Measurements from ENCODE around the gene BPIFB2.

The BPIFB2 gene

GRCh38 chr20:33026779-33027759 is 19.6 kb downstream of the BPIFB2 start:
- Histone ChIP-seq H3K27ac (ENCODE audit: insufficient read depth in 1 of 2, low read depth in 1 of 2, low read length in 2 of 2, poor library complexity in 1 of 2, severe bottlenecking in 2 of 2) (no peak overlapping the region), H3K4me1 (ENCODE audit: control extremely low read depth in 1 of 4, control insufficient read depth in 4 of 4, insufficient read depth in 4 of 4, low read length in 3 of 4) (no peaks in the 10 kb centered on the region), H3K4me3 (ENCODE audit: control insufficient read depth in 1 of 7, extremely low read depth in 1 of 7, insufficient read depth in 4 of 7, low read depth in 2 of 7, low read length in 6 of 7) (no peak overlapping the region), H3K27me3 (replicated peaks in 2 of 5; ENCODE audit: control insufficient read depth in 4 of 5, insufficient read depth in 5 of 5, low read length in 4 of 5) (no peaks in the 10 kb centered on the region), H3K9me3 (ENCODE audit: control extremely low read depth in 1 of 5, control insufficient read depth in 4 of 5, insufficient read depth in 2 of 5, low read depth in 1 of 5, low read length in 4 of 5) (peaks cover 0 to 2% (median 0%) of the 10 kb centered on the region in 5 experiments), H3K36me3 (ENCODE audit: control insufficient read depth in 4 of 4, insufficient read depth in 4 of 4, low read length in 3 of 4) (no peaks in the 10 kb centered on the region)
- ChIA-PET CTCF (no interaction called here), POLR2A (no interaction called here)
- 96% methylated on average over 8 of the region's 10 CpGs for WGBS (ENCODE audit: insufficient coverage)
- no peak for DNase-seq

GRCh38 chr20:33027769-33028751 is 20.6 kb downstream of the BPIFB2 start:
- CTCF ChIA-PET: no interaction called here
- H3K9me3 ChIP-seq (ENCODE audit: control extremely low read depth in 1 of 5, control insufficient read depth in 4 of 5, insufficient read depth in 2 of 5, low read depth in 1 of 5, low read length in 4 of 5): peaks cover 0 to 2% (median 0%) of the 10 kb centered on the region in 5 experiments
- 90% methylated on average over 9 of the region's 12 CpGs for WGBS (ENCODE audit: insufficient coverage)
- H3K4me3 ChIP-seq (ENCODE audit: control insufficient read depth in 1 of 7, extremely low read depth in 1 of 7, insufficient read depth in 4 of 7, low read depth in 2 of 7, low read length in 6 of 7): no peak overlapping the region
- no peaks in the 10 kb centered on the region for H3K36me3 ChIP-seq (ENCODE audit: control insufficient read depth in 4 of 4, insufficient read depth in 4 of 4, low read length in 3 of 4)
- H3K27ac ChIP-seq (ENCODE audit: insufficient read depth in 1 of 2, low read depth in 1 of 2, low read length in 2 of 2, poor library complexity in 1 of 2, severe bottlenecking in 2 of 2): no peak overlapping the region
- H3K4me1 ChIP-seq (ENCODE audit: control extremely low read depth in 1 of 4, control insufficient read depth in 4 of 4, insufficient read depth in 4 of 4, low read length in 3 of 4): no peaks in the 10 kb centered on the region
- no peaks in the 10 kb centered on the region for H3K27me3 ChIP-seq (replicated peaks in 2 of 5; ENCODE audit: control insufficient read depth in 4 of 5, insufficient read depth in 5 of 5, low read length in 4 of 5)
- POLR2A ChIA-PET: no interaction called here
- DNase-seq: no peak

GRCh38 chr20:33028875-33029274 is 21.4 kb downstream of the BPIFB2 start:
- 92% methylated on average over 7 of the region's 7 CpGs for WGBS (ENCODE audit: insufficient coverage)

GRCh38 chr20:33030076-33030475 is 22.6 kb downstream of the BPIFB2 start:
- no peak for DNase-seq
- 95% methylated on average over 7 of the region's 9 CpGs for WGBS (ENCODE audit: insufficient coverage)
- Histone ChIP-seq H3K36me3 (ENCODE audit: control insufficient read depth in 4 of 4, insufficient read depth in 4 of 4, low read length in 3 of 4) (no peaks in the 10 kb centered on the region), H3K27me3 (replicated peaks in 2 of 5; ENCODE audit: control insufficient read depth in 4 of 5, insufficient read depth in 5 of 5, low read length in 4 of 5) (no peaks in the 10 kb centered on the region), H3K27ac (ENCODE audit: insufficient read depth in 1 of 2, low read depth in 1 of 2, low read length in 2 of 2, poor library complexity in 1 of 2, severe bottlenecking in 2 of 2) (no peak overlapping the region), H3K9me3 (ENCODE audit: control extremely low read depth in 1 of 5, control insufficient read depth in 4 of 5, insufficient read depth in 2 of 5, low read depth in 1 of 5, low read length in 4 of 5) (peaks cover 0 to 7% (median 0%) of the 10 kb centered on the region in 5 experiments), H3K4me3 (ENCODE audit: control insufficient read depth in 1 of 7, extremely low read depth in 1 of 7, insufficient read depth in 4 of 7, low read depth in 2 of 7, low read length in 6 of 7) (no peak overlapping the region), H3K4me1 (ENCODE audit: control extremely low read depth in 1 of 4, control insufficient read depth in 4 of 4, insufficient read depth in 4 of 4, low read length in 3 of 4) (no peaks in the 10 kb centered on the region)
- ChIA-PET POLR2A (no interaction called here), CTCF (no interaction called here)

More at GRCh38 chr20:33028875-33029274, 21.4 kb downstream of the BPIFB2 start:
- DNase-seq: no peak
- CTCF ChIA-PET: interaction anchor here (0.6 kb wide), 1 partner anchor 133 kb away, joined by 3 read pairs; no protein-coding TSS in a partner anchor
- Histone ChIP-seq H3K27ac (ENCODE audit: insufficient read depth in 1 of 2, low read depth in 1 of 2, low read length in 2 of 2, poor library complexity in 1 of 2, severe bottlenecking in 2 of 2) (no peak overlapping the region), H3K9me3 (ENCODE audit: control extremely low read depth in 1 of 5, control insufficient read depth in 4 of 5, insufficient read depth in 2 of 5, low read depth in 1 of 5, low read length in 4 of 5) (peaks cover 0 to 7% (median 0%) of the 10 kb centered on the region in 5 experiments), H3K4me1 (ENCODE audit: control extremely low read depth in 1 of 4, control insufficient read depth in 4 of 4, insufficient read depth in 4 of 4, low read length in 3 of 4) (no peaks in the 10 kb centered on the region), H3K4me3 (ENCODE audit: control insufficient read depth in 1 of 7, extremely low read depth in 1 of 7, insufficient read depth in 4 of 7, low read depth in 2 of 7, low read length in 6 of 7) (no peak overlapping the region), H3K36me3 (ENCODE audit: control insufficient read depth in 4 of 4, insufficient read depth in 4 of 4, low read length in 3 of 4) (no peaks in the 10 kb centered on the region), H3K27me3 (replicated peaks in 2 of 5; ENCODE audit: control insufficient read depth in 4 of 5, insufficient read depth in 5 of 5, low read length in 4 of 5) (no peaks in the 10 kb centered on the region)
- POLR2A ChIA-PET: no interaction called here

GRCh38 chr20:33030569-33030968 is 23.1 kb downstream of the BPIFB2 start:
- 98% methylated on average over 4 of the region's 6 CpGs for WGBS (ENCODE audit: insufficient coverage)
- no peaks in the 10 kb centered on the region for H3K4me1 ChIP-seq (ENCODE audit: control extremely low read depth in 1 of 4, control insufficient read depth in 4 of 4, insufficient read depth in 4 of 4, low read length in 3 of 4)
- H3K36me3 ChIP-seq (ENCODE audit: control insufficient read depth in 4 of 4, insufficient read depth in 4 of 4, low read length in 3 of 4): no peaks in the 10 kb centered on the region
- H3K9me3 ChIP-seq (ENCODE audit: control extremely low read depth in 1 of 5, control insufficient read depth in 4 of 5, insufficient read depth in 2 of 5, low read depth in 1 of 5, low read length in 4 of 5): peaks cover 0 to 6% (median 0%) of the 10 kb centered on the region in 5 experiments
- H3K4me3 ChIP-seq (ENCODE audit: control insufficient read depth in 1 of 7, extremely low read depth in 1 of 7, insufficient read depth in 4 of 7, low read depth in 2 of 7, low read length in 6 of 7): no peak overlapping the region
- no peak overlapping the region for H3K27ac ChIP-seq (ENCODE audit: insufficient read depth in 1 of 2, low read depth in 1 of 2, low read length in 2 of 2, poor library complexity in 1 of 2, severe bottlenecking in 2 of 2)
- H3K27me3 ChIP-seq (replicated peaks in 2 of 5; ENCODE audit: control insufficient read depth in 4 of 5, insufficient read depth in 5 of 5, low read length in 4 of 5): no peaks in the 10 kb centered on the region
- ChIA-PET CTCF (no interaction called here), POLR2A (interaction anchor here (0.7 kb wide), 1 partner anchor 76 kb away, joined by 3 read pairs; no protein-coding TSS in a partner anchor)
- no peak for DNase-seq

- H3K4me1 ChIP-seq (ENCODE audit: control extremely low read depth in 1 of 4, control insufficient read depth in 4 of 4, insufficient read depth in 4 of 4, low read length in 3 of 4): no peaks in the 10 kb centered on the region
- no peak for DNase-seq
- peaks cover 0 to 6% (median 0%) of the 10 kb centered on the region in 5 experiments for H3K9me3 ChIP-seq (ENCODE audit: control extremely low read depth in 1 of 5, control insufficient read depth in 4 of 5, insufficient read depth in 2 of 5, low read depth in 1 of 5, low read length in 4 of 5)
- no peaks in the 10 kb centered on the region for H3K36me3 ChIP-seq (ENCODE audit: control insufficient read depth in 4 of 4, insufficient read depth in 4 of 4, low read length in 3 of 4)
- H3K4me3 ChIP-seq (ENCODE audit: control insufficient read depth in 1 of 7, extremely low read depth in 1 of 7, insufficient read depth in 4 of 7, low read depth in 2 of 7, low read length in 6 of 7): no peak within 1 kb of the TSS
- ChIA-PET CTCF (interaction anchor here (1.4 kb wide), 1 partner anchor 12 kb away, joined by 4 read pairs; no protein-coding TSS in a partner anchor), POLR2A (no interaction called here)
- WGBS (ENCODE audit: insufficient coverage): 100% methylated on average over 5 of the region's 10 CpGs
- H3K27me3 ChIP-seq (replicated peaks in 2 of 5; ENCODE audit: control insufficient read depth in 4 of 5, insufficient read depth in 5 of 5, low read length in 4 of 5): peaks cover 0 to 2% (median 0%) of the 10 kb centered on the region in 5 experiments
- no peak within 1 kb of the TSS for H3K27ac ChIP-seq (ENCODE audit: insufficient read depth in 1 of 2, low read depth in 1 of 2, low read length in 2 of 2, poor library complexity in 1 of 2, severe bottlenecking in 2 of 2)
Observed at GRCh38 chr20:33031531-33031930, 24.0 kb downstream of the BPIFB2 start, which contains the start of gene BPIFB6. Gene BPIFB6 (plus strand): TSS chr20:33031648. CDS start chr20:33031648, 0 bp downstream.
